Hematopoietic multipotent progenitor cell treated with erythropoietin and hydrocortisone succinate and interleukin-3 and kit ligand, for 15 days (in vitro differentiated cells): ENCODE measurements around the gene AKAP13.

Experiments
- DNase-seq: peaks from one replicate; pipeline ENCODE4 v3.0.0-alpha.2; 2015; ENCODE audit warnings: low spot score

Gene AKAP13

DNA sequence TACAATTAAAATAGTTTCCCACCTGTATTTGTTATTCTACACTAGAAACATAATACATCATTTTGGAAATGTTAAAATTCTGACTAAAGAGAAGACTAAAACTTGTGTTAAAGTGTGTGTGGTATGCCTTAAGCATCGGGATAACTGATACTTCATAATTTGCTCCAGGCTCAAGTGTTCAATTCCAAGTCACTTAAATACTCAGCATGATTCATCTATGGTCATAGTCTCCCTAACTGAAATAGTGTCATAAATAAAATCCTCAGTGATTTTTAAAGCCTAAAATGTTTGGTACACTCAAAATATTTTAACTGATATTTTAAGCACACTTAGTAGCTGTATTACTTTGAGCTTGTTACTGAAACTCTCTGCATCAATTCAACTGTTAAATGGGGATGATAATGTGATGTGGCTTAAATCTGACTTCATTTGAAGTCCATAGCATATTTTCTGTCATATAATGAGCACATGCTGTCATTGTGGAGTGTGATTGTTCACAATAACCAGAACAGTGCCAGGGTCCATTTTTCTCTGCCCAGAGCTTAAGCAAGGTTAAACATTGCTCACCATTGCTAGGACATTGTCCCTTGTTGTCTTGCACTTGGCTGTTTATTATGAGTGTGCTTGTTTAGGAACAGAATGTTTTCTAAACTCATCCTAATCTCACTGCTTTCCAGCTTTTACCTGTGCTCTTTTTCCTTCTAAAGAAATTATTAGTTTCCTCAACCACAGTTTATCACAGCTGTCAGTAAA lies 292.1 kb downstream of the AKAP13 start:
- no peak for DNase-seq

- no peak for DNase-seq
Observed at GRCh38 chr15:85673326-85673725, 292.9 kb downstream of the AKAP13 start.

GRCh38 chr15:85676342-85677098 lies 296.1 kb downstream of the AKAP13 start:
- DNase-seq: no peak

- no peak for DNase-seq
Observed at GRCh38 chr15:85679231-85679630, 298.8 kb downstream of the AKAP13 start.

DNA sequence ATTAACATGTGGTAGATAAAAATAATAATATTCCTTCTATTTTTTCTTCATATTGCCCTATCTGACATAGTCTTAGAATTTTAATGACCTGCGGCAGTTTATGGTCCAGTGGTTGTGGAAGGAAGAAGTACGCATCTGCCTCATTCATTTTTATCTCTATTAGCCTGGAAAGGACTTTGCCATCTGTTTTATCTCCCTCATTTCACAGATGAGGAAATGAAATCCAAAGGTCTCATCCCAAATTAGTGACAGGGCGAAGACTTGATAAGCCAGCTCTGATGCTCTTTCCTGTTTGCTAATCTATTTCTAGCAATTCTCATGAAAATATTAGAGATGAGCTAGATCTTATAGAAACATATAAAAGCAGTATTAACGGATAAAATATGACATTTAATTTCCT lies 301.0 kb downstream of the AKAP13 start:
- no peak for DNase-seq

DNA sequence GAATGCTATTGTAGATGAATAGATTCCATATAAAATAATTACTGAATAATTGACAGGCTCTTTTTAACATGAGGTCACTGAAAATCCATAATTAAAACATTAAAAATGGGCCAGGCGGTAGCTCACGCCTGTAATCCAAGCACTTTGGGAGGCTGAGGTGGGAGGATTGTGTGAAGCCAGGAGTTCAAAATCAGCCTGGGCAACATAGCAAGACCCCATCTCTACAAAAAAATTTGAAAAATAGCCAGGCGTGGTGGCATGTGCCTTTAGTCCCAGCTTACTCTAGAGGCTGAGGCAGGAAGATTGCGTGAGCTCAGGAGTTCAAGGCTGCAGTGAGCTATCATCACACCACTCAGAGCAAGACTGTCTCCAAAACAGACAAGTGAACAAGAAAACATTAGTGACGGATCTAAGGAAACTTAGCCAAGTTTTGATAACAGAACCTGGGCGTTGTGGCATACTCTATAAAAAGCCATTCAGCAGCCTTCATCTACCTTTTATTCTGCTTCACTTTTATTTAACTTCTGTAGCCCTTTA lies 303.8 kb downstream of the AKAP13 start:
- DNase-seq: no peak

DNA sequence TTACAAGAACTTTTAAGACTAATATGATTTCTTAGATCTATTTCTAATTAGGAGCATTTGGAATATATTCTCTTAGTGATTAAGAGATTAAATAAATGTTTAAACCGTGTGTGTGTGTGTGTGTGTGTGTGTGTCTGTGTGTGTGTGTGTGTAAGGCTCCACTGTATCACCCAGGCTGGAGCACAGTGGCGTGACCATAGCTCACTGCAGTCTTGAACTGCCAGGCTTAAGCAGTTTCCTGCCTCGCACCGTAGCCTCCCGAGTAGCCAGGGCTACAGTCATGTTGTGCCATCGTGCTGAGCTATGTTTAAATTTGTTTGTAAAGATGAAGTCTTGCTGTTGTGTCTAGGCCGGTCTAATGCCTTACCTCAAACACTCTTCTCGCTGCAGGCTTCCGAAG lies 305.0 kb downstream of the AKAP13 start:
- DNase-seq: no peak

DNA sequence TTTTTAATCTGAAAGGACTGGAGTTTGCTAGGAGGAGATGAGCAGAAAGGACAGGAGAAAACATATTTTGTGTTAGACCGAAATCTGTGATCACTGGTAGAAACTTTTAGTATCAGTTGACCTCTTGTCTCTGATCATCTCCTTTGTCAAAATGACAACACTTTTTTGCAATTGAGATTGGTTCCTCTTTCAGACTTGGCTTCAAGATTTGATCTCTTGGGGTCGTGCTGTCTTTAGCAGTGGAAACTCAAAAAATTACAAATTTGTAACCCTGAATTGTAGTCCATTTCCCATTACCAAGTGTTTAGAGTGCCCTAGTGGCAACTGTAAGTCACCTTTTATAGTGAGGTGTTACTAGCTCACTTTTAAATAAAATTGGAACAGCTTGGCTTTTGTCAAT lies 306.9 kb downstream of the AKAP13 start:
- DNase-seq: no peak

DNA sequence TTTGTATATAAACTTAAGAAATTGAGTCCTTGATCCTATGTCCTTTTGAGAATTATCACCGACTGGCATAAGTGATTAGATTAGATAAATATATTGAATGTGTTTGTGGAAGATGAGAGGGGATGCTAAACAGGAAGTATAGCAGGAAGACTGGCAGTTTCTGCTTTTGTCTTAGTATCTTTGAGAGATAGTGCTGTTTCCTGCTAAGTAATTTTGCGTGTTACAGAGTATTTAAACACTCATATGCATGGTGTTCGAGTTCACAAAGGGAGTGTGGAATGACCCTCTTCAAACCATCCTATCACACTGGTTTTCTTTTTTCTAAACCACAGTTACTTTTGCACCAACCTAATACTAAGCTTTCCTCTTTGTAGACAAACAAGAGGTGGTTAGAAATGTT lies 308.3 kb downstream of the AKAP13 start:
- DNase-seq: no peak

DNA sequence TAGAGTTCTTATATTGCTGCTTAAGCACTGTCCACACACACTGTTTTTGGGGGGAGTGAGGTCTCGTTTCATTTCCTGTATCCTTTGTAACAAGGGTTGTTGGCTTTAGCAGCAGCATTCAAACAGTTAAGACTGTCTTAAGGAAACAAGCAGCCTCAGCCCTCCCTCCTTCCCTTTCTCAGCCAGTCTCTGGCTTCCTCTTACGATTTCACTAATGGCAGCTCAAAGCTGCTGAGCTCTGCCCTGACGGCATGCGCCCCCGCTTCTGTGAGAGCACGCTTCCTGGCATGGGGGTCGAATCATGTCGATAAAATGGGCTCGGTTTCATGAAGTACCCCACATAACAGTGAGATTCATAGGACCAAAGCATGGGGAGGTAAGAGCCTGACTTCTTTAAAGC lies 309.3 kb downstream of the AKAP13 start:
- no peak for DNase-seq

DNA sequence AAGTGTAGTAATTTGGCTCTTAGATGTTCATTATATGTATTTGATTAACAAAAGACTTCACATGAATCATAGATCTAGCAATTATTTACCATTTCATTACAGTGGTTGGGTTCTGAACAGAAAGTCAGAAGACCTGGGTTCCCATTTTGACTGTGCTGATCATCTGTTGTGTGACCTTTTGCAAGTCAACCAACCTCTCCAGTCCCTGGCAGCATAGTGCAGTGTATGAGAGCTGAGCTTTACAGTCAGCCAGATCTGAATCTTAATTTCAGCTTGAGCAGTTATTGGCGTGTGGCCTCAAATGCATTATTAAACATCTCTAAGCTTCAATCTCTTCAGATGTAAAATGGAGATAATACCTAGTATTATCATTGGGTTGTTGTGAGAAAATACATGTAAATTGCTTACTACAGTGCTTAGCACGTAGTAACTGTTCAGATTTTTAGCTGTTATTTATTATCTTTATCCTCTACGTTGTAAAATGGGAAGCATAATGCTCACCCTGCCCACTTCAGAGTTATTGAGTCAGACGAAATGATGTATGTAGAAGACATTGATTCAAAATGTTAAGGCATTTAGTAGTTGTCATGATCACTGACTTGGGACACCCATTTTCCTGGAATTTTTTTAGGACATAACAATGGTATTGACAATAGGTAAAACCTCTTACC lies 310.3 kb downstream of the AKAP13 start:
- no peak for DNase-seq

DNA sequence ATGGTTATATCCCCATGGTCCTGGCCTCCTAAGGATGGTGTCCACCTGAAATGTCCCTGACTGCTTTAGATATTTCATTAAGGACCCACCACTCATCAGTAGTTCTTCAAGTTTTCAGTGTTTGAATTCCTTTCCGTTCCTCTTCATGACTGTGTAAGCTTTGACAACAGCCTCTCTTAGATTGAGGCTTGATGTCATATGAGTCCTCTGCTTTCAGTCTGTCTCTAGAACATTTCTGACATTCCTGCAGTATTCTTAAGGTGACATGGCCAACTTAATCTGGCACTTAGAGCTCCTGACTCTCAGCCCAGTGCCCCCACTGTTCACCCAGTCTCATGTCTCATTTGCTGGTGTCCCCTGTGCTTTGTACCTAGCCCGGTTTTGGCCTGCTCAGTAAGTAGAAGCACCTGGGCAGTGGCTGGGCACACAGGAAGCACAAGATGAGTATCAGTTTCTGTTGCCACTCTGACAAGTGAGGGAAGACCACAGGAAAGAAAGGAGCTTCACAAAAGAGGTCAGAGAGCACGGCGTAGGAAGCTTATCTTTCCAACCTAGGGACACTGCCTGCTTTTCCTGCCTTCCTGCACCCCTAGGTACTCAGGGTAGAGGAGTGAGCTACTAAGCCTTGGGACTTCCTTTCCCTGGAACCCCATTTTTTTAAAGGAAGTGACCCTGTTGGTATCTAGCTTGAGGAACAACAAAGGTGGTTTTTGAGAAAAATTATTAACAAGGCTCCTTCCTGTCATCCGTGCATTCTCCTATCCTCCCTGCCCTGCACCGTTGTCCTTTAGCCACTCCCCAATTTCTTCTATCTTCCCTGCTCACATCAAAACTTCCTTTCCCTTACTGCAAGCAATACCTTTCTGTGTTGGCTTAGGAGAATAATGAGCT lies 311.2 kb downstream of the AKAP13 start:
- no peak for DNase-seq

- no peak for DNase-seq
Observed at GRCh38 chr15:85692321-85692720, 311.9 kb downstream of the AKAP13 start.

DNA sequence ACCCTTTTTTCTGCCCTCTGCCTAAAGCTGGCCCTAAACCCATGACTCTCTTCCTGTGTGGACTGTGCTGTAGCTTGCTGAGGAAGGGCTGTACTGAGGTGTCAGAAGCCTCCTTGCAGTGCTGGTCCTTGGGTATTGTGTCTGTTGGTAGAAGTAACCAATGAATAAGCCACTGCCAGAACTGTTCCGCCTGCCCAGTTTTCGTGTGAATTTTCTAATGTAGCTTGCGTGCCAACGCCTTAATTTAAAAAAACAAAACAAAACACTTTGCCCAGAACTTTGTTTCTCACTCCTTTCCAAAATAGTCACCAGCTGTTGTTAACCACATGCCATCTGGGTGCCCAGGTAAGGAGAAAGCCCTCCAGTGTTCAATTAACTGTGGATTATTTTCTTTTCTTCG lies 312.5 kb downstream of the AKAP13 start:
- no peak for DNase-seq

- no peak for DNase-seq
Observed at GRCh38 chr15:85693277-85693676, 312.9 kb downstream of the AKAP13 start.

- DNase-seq: no peak
Observed at GRCh38 chr15:85694091-85694490, 313.7 kb downstream of the AKAP13 start.

DNA sequence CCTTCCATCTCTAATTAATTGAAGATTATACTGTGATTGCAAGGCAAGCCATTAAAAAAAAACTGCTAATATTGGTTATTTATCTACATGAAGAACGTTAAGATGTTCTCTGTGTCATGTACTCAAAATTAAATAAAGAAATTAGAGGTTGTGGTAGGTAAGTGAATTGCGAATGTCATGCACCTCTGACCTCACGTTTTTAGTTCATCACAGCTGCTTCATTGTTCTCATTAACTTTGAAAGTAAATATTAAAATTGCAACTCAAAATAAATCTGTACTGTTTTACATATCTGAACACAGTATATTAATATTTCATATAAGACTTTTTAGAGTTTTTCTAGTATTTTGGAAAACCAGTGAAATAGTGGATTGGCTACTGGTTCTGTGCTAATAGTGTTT lies 320.4 kb downstream of the AKAP13 start:
- DNase-seq: no peak

DNA sequence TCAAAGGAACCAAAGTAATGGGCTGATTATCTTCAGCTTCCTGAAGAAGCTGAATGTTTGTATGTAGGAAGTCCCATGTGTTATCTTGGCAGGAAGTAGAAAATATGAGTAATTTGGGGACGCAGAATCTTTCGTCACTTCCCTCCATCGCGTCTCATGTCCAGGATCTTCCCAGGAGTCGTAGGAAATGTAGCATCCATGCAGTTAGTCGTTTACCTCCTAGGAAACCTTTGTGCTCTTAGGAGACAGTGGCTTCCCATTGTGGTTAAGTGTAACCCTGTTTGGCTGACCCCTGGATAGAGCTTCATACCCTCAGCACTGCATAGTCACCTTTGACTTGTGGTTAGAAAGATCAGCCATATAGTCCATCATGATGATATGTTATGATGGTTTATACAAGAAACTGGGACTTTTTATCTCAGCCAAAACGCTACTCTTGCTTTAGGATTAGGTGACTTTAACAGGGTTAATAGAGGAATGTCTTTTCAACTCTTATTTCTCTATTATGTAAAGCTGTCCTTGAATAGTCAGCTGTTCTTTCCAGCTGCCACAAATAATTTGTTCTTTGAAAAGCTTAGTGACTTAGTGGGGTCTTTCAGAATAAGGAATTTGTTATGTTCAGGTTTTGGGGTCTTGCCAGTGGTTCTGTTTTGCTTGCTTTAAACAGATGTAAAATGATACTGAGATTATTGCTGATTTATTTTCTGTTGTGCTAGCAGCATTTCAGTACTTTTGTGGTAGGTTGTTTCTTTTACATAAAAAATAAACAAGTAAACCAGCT lies 322.1 kb downstream of the AKAP13 start:
- no peak for DNase-seq

DNA sequence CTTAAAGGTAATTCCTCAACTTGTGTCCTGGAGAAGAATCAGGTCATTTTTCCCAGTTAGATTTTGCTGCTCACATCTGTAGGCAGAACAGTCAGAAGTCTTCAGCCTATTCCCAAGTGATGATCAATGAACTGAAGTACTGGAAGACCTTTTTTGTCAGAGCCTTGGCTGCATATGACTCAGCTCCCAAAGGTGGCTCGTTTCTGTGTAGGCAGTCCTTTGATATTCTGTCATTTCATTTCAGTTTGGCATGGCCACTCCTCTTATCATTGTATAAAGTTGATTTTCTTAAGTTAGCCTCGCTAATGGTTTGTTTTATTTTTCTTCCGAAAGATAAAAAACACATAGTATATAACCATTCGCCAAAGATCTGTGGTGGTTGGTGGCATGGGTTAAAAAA lies 323.7 kb downstream of the AKAP13 start:
- DNase-seq: no peak

GRCh38 chr15:85704720-85705429 lies 324.5 kb downstream of the AKAP13 start:
- no peak for DNase-seq
